ENCODE data around the gene SERINC1. TPM values are rescaled to one million over a fixed set of nuclear protein-coding genes. Genes with fewer than 3 reads are reported as not detected.

SERINC1 gene
- total RNA-seq, 1 experiment from 2014 or later, result 64.5 TPM

GRCh38 chr6:122400462-122401089 is 71.0 kb downstream of the SERINC1 start:
- DNase-seq (ENCODE audit: low spot score), result no peak
- in situ Hi-C loops (cut with HindIII; ENCODE audit: low sequenced_read_pairs), result no loop called here

- in situ Hi-C loops (cut with HindIII; ENCODE audit: low sequenced_read_pairs), result no loop called here
- DNase-seq (ENCODE audit: low spot score), result no peak
These were observed 71.5 kb downstream of the SERINC1 start for GRCh38 chr6:122400121-122400450.

GRCh38 chr6:122399348-122400120 is 72.1 kb downstream of the SERINC1 start, which contains the start of gene HSF2:
Gene HSF2 (plus strand): TSS chr6:122399652. CDS start chr6:122399738, 86 bp downstream.
- in situ Hi-C loops (cut with HindIII; ENCODE audit: low sequenced_read_pairs), result no loop called here
- peak; percentile 98 for DNase-seq (ENCODE audit: low spot score)

- in situ Hi-C loops (cut with HindIII; ENCODE audit: low sequenced_read_pairs), result no loop called here
These were observed 72.6 kb downstream of the SERINC1 start for GRCh38 chr6:122399055-122399347.

GRCh38 chr6:122394016-122394415 is 77.6 kb downstream of the SERINC1 start:
- in situ Hi-C loops (cut with HindIII; ENCODE audit: low sequenced_read_pairs), result no loop called here
- DNase-seq (ENCODE audit: low spot score), result no peak

More at GRCh38 chr6:122399055-122399347, 72.6 kb downstream of the SERINC1 start:
- no peak for DNase-seq (ENCODE audit: low spot score)

GRCh38 chr6:122393351-122393896 is 78.2 kb downstream of the SERINC1 start:
- in situ Hi-C loops (cut with HindIII; ENCODE audit: low sequenced_read_pairs), result no loop called here
- no peak for DNase-seq (ENCODE audit: low spot score)

Other genes starting within 250 kb of the SERINC1 start
- gene HSF2, start 72.2 kb downstream of the SERINC1 start, total RNA-seq (2014; rRNA removed; shearing (Covaris generic)), result 15.1 and 16.7 TPM in 2 replicates
- gene PKIB, start 138.6 kb upstream of the SERINC1 start, total RNA-seq (2014; rRNA removed; shearing (Covaris generic)), result not detected in 2 replicates